Esophagus mucosa (tissue), 1 donor: ENCODE measurements around the gene UGT1A8. TPM values are rescaled to one million over a fixed set of nuclear protein-coding genes. Genes with fewer than 3 reads are reported as not detected.

Source experiments
- ATAC-seq: fragments of 200-7000 bp; cut with Tn5 transposase; one replicate; pipeline ENCODE4 v1.9.1; 2020
- total RNA-seq: library from RNA; stranded (reverse); gene quantifications from one replicate; pipeline ENCODE4 v1.2.4, GENCODE V29; 2023
- donor health status: DM: yes; HTN: yes; CAD: no.

The UGT1A8 gene
- total RNA-seq, 1 donor from 2014 or later: 0.16 TPM

DNA sequence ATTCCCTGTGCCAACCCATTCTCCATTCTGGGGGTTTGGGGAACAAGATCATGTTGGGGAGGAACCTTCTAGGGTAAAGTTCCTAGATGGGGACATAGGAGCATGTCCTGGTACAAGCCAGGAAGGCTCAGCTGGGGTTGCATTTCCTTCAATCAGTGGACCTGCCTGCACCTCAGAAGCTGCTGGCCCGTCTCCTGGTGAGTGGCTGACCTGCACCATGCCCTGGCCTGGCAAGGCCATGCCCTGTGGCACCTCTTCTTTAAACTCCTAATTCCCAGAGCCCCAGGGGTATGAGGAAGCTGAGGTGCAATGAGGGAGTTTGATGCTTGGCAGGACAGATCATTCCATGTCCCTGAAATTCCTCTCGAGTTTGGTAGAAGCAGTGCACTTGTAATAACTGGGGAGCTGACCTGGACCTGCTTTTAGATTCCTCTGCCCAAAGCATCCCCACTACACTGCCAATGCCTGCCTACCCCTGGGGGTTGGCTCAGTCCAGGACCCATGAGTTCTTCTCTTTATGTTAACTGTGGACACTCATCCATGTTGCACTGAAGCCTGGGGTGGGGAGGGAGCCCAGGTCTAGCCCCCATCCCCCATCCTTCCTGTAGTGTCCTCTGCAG lies 186.0 kb downstream of the UGT1A8 start:
- ATAC-seq: no peak

DNA sequence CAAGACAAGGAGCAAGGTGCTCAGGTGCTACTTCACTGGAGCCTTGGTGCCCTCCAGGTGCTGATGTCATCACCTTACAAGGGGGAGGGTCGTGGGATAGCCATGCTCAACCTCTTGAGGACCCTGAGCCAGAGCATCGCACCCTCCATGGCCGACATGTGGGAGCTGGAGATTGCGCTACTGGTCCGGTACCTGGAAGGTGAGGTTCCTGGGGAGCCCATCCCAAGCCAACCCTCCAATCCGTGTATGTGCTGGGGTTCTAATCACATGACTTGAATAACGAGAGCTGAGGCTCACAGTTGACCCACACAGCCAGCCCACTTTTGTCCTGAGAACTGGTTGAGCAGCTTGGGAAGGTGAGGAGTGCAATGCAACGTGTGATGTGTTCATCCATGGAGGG lies 186.6 kb downstream of the UGT1A8 start:
- ATAC-seq: no peak

DNA sequence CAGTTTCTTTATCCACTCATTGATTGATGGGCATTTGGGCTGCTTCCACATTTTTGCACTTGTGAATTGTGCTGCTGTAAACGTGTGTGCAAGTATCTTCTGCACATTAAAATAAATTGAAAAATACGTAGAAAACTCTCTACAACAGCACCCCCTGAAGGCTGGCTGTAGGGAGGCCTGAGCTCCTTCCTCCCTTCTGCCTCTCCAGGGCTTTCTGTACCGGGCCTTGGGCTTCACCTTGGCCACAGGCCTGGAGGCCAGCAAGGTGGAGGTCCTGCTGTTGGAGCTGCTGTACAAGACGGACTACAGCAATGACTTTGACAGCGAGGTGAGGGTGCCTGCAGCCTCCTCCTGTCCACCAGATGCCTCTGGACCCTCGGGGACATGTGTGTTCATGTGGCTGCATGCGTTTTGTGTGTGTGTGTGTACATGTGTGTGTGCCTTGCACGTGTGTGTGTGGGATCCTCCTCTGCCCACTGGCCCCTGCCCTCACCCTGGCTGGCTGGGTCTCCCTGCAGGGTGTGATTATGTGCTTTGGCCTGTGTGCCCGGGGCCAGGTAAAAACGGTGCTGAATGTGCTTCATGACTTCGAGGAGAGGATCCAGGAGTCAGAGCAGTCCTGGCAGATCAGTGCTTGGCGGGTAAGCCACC lies 189.9 kb downstream of the UGT1A8 start:
- no peak for ATAC-seq

DNA sequence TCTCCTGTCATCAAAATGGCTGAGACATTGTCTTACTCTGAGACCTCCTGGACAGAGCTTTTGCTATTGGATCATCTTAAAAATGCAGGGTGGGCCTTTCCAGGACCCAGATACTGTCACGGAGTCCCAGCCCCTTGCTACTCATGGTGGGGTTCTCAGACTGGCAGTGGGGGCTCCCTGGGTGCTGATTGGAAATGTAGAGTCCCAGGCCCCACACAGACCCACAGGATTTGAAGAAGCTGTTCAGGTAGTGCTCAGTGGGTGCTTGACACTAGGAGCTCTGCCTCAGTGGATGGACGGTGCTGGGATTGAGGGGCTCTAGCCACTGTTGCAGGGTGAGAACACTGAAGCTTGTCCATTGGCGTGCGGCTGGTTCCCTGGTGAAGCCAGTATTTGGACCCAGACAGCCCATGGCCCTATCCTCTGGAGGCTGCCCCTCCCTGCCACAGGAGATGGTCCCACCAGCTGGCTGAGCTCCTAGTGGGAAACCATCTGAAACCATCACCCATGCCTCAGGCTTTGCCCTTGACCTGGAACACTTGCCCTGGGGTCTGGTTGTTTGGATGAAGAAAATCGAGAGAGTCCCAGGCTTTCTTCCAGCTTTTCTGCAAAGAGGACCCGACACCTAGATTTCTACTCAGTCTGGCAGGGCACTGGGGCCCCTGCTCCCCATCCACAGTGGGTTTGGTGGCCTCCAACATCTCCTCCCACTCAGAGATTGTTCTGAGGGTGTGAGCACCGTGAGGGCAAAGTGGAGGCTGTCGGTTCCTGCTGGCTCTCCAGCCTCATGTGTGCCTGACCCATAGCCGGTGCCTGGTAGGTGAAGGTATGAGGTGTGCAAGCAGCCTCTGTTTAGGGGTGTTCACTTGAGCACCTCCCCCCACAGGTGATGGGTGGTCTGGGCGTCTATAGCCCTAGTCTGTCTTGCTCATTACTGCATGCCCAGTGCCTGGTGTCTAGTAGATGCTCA lies 190.8 kb downstream of the UGT1A8 start:
- no peak for ATAC-seq

DNA sequence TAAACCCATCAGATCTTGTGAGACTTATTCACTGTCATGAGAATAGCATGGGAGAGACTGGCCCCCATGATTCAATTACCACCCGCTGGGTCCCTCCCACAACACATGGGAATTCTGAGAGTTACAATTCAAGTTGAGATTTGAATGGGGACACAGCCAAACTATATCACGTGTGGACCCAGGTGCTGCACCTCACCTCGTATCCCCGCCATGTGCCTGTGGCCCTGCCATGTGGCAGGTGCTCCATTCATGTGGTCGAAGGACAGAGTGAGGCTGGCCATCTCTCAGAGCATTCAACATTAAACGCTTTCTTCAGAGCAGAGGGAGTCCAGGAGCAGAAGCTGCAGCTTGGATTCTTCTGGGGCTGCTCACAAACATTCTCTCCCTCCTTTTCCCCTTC lies 193.0 kb downstream of the UGT1A8 start:
- ATAC-seq: no peak

DNA sequence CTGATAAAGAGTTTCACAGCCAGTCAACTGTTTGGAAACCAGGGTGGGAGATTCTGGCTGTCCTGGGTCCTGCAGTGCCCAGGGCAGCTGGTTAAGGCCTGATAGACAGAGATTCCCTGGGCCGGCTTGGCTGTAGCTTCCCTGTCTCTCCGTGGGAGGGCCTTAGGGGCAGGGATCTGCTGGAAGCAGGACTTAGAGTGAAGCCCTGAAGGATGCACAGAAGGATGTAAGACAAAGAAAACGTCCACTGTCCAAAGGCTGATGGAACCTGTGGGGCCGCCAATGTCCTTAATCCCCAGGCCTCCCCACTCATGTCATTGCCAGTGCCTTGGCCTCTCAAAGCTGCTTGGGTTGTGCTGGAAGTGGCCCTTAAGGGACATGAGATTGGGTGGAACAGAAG lies 193.7 kb downstream of the UGT1A8 start:
- ATAC-seq: no peak

DNA sequence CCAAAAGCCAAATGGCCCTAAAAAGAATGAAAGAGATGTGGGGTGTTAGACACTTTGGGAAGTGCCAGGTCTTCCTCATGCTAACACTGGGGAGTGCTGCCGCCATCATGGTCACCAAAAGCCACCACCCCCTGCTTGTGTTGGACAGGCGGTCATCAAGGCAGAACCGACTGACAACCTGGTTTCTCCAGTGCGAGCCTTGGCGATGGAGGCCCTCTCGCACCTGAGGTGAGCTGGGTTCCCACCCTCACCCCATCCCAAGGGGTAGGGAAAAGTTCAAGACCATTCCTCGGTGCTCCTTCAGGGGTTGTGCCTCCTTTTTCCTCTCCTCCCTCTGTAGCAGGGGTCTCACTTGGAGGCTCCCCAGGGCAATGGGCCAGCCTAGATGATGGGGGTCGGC lies 194.3 kb downstream of the UGT1A8 start:
- ATAC-seq: no peak

DNA sequence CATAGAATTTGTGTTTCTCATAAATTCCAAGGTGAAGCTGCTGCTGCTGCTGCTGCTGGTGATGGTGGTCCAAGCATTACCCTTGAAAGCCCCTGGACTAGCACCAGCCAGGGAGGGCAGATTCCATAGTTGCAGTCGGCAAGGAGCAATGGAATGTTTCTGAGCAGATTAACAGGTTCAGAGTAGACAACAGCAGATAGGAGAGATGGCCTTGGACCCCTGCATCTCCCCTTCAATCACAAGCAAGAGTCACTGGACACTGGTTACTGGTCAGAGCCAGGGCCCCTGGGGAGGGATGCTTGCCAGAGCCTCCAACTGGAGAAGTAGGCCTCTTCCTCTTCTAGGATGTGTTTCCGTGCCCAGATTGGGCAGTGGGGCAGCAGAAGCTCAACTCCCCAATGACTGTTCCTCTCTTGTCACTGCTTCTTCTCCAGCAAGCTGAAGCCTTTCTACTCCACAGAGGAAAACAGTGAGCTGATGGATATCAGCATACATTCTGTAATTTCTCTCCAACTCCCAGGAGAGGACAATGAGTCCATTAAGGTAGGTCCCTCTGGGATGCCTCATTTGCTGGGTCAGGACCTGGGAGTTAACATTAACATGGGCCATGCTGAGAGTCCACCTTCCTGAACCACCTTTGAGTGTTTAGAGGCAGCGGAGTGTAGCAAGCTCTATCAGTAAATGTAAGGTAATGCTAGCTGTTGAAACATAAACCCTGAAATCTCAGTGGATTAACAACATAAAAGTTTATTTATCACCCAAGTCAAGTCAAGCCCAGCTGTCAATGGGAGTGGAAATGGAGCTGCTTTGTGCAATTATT lies 196.0 kb downstream of the UGT1A8 start:
- ATAC-seq: no peak

DNA sequence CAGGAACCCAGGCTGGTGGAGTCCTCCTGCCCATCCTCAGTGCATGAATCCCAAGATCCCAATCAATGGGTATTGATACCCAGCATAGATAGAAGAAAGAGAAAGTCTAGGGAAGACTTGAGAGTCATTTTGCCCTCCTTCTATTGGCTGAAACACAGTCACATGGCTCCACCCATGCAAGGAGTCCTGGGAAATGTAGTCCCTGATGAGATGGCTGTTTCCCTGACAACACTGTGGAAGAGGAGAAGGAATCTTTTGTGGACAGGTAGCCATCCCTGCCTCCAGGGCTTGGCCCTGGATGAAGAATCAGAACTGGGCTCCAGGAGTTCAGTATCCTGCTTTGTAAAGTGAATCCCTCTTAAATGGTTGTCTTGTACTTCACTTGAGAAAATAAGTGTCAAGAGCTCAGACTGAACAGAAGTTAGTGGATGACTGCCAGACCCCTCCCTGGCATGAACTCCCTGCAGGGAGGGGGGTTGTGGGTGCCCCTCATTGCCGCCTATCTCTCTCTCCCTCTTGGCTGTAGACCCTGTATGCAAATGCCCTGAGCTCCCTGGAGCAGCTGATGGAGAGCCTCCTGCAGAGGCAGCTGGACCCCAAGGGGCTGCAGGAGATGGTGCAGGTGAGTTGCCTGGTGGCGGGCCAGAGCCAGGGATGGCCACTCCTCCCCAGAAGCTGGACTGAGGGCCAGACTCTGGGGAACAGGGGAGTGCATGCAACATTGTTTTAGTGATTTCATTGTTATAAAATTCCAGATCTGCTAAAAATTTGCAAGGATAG lies 196.8 kb downstream of the UGT1A8 start:
- ATAC-seq: no peak

DNA sequence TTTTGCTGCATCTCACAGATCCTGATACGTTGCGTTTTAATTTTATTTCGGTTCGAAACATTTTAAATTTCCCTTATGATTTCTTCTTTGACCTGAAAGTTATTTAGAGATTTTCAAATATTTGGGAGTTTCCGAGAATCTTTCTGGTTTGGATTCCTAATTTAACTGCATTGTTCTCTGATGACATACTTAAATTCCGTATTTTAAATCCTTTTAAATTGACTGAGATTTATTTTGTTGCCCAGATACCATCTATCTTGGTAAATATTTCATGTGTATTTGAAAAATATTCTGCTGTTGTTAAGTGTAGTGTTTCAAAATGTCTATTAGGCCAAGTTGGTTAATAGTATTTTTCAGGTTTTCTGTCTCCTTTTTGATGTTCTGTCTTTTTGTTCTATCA lies 198.4 kb downstream of the UGT1A8 start:
- ATAC-seq: no peak

DNA sequence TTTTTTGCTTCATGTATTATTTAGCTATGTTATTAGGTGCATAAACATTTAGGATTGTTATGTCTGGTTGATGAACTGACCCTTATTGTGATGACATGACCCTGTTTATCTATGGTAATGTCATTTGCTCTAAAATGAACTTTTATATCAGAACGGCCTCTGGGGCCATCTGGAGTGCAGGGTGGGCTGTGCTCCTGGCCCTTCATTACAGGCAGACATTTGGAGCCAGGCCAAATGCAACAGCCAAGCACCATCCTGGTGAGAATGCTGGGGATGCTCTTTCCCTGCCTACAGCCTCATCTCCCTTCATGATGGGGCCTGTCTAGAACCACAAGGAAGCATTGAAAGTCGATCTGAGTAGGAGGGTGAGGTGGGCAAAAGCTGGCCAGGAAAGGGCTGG lies 198.9 kb downstream of the UGT1A8 start:
- no peak for ATAC-seq

DNA sequence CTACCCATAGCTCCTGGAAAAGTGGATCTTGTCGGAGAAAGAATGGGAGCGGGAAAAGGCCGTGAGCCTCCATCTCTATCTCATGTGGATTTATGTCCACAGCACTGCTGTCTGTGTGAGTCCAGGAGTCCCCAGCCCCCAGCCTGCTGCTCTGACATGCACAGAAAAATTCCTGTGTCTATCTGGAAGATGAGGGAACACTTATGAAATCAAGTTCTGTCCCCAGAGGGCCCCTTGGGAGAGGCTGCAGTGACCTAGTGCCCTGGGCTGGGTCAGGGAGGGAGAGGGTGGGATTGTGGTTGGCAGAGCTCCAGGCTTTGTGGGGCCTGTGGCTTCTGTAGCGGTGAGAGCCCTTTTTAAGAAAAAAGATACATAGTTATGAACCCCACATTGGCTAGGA lies 199.3 kb downstream of the UGT1A8 start:
- no peak for ATAC-seq

DNA sequence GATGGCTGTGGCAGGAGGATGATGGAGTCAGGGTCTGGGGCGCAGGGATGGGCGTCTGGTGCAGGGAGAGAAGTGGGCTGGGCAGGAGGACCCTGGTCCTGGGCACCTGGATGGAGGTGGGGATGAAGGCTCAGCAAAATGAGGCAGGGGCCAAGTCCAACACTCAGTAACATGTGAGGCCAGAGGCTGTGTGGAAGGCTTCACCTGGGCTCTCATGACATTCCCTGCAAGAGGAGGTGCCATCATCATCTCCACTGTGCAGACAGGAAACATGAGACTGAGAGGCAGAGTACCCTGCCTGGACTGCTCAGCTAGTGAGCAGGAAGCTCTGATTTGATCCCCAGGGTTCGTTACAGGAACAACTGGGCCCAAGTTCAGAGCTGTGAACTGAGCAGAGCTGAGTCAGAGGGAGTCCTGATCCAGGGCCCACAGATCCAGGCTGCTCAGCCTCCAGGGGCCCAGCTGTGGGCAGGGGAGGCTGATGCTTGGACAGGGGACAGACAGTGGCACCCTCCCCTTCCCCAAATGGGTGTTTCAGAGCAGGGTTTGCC lies 200.0 kb downstream of the UGT1A8 start:
- ATAC-seq: no peak

DNA sequence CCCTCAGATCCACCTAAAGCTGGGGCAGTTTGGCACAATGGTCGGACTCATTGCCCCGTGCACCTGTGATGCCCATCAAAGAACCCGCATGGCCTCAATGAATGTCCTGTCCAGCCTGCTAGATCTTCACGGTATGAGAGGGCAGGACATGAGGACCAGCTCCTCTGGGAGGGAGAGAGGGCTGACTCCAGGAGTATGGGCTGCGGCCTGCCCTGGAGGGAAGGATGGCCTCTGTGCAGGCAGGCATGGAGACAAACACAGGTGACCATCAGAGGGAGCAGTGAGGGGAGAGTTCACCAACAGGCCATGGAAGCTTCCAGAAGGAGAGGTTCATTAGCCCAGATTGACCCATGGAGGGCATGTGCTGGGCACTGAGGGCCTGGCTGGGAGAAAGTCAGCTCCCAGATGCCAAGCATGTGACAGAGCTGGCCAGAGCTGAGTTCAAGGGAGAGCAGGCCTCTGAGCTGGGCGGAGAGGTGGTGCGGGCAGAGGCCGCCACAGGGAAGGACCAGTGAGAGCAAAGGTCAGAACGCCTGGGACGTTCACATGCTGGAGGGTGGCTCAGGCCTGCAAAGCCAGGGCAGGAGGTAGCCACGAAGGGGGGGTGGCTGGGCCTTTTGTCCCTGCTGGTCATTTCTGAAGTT lies 200.7 kb downstream of the UGT1A8 start:
- ATAC-seq: no peak

DNA sequence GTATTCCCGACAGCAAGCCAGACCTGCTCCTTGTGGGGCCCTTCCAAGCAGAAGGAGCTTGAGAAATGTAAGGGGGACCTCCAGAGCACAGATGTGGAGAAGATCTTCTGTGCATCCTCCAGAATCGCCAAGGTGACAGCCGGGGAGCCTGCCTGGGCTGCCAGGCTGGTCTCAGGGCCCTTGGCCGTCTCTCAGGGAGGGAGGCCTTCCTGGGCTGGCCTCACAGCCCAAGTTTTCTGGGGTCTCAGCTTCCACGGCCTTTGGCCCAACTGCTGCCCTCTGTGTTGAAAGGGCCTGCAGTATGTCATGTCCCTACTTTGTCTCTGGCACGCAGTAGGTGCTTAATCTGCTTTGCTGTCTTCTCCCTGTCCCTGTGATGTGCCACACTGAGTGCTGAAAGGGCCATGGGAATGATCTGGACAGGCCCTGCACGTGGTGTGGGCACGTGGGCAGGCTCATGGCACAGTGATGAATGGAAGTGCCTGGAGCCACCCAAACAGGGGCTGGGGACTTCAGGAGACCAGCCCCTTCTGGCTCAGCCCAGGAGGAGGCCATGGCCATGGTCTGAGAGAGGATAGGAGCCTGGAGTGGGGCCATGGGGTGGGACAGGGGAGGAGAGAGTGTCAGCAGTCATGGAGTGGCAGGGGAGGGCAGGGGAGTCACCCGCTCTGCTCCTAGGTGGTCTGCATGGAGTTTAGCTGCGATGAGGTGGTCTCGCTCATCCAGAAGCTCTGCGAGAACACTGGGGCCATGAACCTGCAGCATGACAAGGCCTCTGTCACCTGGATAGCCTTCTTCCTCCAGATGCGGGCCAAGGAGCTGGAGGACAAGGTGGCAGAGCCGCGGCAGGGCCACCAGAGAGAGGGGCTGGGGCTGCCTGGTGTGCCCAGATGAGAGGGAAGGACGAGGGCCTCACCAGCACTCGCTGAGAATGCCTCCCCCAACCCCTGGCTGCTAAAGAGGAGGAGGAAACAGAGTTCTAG lies 201.5 kb downstream of the UGT1A8 start:
- ATAC-seq: no peak

DNA sequence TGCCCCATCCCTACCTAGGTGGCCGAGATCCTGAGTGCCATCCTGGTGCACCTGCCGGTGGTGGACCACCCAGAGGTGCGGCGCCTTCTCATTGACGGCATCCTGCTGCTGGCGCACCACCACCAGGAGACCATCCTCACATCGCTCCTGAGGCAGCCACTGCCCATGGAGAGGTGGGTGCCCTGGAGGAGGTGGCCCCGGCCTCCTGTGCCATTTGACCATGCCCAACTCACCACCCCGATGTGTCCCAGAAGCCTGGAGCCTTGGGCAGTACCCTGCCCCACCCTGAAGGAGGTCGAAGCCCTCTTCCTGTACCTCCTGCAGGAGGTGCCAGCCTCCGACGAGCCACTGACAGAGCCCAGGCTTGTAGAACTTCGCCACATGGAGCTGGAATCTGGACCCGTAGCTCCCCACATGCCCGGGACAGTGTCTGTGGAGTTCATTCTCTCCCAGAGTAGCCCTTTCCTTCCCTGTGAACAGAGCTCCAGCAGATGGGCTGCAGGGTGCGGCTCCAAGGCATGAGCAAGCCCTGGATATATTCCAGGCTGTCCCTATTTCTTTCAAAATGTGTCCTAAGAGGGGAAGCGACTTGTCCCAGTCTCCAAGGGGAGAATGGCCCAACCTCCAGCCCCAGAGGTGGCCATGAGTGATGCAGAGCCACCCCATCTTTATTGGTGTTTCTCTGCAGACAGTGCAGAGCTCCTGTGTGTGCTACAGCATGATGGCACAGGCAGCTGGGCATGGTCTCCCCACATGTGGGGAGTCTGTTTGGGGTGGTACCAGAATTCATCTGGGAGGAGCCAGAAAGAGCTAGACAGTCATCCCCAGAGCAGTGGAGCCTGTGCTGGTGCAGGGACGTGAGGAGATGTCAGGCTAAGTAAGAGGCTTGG lies 202.7 kb downstream of the UGT1A8 start:
- ATAC-seq: no peak

DNA sequence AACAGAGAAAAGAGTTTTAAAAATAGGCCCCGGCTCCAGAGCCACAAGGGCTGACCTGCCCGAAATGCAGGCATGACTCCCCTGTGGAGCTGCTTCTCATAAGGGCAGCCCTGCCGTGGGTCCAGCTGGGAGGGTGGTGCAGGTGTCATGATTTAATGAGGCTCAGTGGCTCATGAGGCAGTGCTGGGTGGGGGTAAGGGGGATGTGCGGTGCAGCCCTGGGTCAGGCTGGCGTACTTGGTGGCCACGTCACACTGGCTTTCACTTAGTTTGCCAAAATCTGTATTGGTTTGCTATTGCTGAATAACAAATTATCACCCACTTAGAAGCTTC lies 203.3 kb downstream of the UGT1A8 start:
- ATAC-seq: no peak

DNA sequence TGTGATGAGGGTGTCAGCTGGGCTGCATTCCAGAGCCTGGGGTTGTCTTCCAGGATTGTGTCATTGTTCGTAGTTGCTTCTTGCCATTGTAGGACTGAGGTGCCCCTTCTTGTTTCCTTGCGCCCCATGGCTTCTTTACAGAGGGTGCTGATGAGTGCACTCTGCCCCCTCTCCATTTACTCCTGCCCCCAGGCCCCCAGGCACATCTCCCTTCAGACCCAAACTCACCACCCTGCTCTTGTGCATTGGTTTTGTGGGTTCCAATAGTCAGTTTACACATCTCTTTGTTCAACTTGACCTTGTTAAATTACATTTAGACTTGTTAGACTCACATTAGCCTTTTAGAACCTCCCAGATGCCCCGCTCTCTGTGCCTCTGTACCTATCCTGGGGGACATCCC lies 203.8 kb downstream of the UGT1A8 start:
- no peak for ATAC-seq

DNA sequence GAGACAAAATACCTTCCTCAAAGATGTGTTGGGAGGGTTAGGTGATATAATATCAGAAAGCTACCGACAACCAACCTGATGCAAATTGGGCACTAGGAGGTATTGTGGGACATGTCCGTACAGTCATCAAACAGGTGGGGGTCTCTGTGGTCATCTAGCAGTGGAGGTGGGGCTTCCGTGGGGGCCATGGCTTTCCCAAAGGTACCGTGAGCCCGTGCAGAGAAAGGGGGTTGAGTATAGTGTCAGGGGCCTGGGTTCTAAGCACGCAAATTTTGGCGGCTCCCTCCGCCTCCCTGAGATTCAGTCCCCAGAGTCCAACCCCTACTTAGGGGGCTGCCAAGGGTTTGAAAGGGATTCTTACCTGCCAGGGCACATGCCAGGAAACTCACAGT lies 204.3 kb downstream of the UGT1A8 start:
- no peak for ATAC-seq
